GM12801 (cell line): Measurements from ENCODE around the gene TPP2.

Experiments
- TF ChIP-seq, protein P1 (sequence below): IDR thresholded peaks from one replicate; pipeline ENCODE4 v1.5.1; 2011; ENCODE audit warnings: control low read depth; ENCODE audit not compliant: insufficient read length; ENCODE audit errors: extremely low read depth

Gene TPP2

DNA sequence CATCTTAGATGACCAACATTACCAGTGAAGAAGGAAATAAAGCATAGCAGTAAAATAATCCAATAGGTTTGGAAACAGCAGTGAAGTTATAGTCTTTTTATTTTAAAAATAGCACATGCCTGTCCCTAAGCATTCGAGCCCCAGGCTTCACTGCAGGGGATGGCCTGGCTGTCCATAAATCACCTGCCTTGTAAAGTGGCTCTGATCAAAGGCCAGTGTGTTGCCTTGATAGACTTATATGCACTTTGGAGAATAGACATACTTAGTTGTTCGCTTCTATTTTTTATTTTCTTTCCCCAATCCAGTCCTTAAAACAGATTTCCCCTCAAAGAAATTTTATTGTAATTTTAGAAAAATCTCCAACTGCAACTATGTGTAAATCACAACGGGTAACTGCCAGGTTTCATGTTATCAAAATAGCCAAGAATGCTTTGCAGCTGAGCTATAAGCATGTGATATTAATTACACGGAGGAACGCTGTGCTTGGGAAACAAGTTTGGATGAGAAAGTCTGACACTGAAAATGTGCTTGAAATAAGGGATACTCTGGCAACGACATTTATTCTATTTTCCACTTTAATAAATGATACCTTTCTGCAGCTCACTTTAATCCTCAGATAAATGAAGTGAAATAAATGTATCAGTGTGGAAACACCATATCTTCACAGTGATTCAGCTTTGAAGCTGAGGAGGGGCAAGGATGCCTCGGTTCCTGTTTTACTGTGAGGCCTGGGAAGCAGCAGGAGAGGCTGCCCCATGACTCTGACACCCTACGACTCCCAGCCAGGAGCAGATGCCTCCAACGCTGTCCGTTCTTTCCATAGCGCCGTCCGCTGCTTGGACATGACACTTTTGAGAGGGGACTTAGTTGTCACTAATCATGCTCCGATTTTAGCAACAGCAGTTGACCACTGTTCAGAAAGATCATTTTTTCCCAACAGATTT, 103.6 kb downstream of the TPP2 start:
- TF ChIP-seq, protein P1, sequence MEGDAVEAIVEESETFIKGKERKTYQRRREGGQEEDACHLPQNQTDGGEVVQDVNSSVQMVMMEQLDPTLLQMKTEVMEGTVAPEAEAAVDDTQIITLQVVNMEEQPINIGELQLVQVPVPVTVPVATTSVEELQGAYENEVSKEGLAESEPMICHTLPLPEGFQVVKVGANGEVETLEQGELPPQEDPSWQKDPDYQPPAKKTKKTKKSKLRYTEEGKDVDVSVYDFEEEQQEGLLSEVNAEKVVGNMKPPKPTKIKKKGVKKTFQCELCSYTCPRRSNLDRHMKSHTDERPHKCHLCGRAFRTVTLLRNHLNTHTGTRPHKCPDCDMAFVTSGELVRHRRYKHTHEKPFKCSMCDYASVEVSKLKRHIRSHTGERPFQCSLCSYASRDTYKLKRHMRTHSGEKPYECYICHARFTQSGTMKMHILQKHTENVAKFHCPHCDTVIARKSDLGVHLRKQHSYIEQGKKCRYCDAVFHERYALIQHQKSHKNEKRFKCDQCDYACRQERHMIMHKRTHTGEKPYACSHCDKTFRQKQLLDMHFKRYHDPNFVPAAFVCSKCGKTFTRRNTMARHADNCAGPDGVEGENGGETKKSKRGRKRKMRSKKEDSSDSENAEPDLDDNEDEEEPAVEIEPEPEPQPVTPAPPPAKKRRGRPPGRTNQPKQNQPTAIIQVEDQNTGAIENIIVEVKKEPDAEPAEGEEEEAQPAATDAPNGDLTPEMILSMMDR = no peak

DNA sequence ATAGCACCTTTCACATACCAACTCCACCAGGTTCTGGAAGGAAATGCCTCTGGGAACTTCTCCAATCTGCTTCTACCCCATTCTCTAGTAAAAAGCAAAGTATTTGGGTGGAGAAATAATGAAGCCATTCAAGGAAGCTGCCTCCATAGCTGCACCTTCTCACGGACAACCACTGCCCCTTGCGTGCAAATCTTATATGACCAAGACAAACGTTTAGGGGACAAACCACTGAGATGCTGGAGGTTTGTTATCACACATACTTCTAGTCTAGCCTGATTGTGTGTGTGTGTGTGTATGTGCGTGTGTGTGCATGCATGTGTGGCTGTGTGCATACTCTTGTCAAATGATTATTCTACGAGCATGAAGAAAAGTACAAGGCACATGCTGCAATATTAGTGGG, 104.5 kb downstream of the TPP2 start:
- TF ChIP-seq, protein P1 = no peak

DNA sequence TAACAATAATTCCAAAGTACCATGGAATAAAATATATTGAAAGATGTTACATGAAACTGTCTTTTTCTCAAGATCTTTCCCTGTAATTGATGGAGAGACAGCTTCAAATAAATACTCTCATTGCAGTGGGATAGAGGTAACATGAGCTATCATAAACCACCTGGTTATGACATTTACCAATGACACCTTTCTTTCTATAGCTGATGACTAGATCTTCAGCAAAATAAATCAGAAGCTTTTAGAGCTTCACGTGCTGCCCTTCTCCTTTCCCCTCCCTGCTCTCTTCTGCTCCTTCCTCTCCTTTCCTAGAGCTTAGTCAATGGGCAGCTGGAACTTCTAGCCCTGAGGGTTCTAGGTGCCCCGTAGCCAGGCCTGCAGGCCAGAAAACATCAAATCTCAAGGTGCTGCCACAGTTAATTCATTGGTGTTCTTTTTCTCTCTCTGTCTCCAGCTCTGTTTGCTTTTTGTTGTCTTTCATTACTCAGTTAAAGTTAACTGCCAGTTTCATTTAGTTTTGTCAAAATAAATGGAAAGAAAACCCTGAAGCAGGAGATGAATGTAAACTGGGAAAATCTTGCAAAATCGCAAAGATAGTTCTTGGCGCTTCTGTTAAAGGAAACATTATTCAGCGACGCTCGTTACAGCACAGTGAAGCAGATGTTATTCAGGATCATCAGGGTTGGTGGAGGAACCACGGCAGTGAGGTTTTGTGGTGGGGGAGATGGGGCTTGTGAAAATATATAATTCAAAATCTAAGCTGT, 106.4 kb downstream of the TPP2 start:
- TF ChIP-seq, protein P1 = no peak

DNA sequence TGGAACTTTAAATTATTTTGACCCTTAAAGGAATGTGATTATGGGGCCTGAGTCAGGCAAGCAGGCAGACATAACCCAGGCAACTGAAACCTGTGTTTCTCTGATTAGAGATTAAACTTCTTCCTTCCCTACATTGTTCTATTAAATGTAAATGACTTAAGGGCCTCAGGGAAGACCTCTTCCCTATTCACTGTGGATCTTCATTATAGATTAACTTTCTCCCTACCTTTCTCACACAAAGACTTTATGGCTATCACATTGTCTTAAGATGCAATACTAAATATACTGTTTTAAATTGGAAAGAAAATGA, 106.9 kb downstream of the TPP2 start:
- TF ChIP-seq, protein P1 = no peak

DNA sequence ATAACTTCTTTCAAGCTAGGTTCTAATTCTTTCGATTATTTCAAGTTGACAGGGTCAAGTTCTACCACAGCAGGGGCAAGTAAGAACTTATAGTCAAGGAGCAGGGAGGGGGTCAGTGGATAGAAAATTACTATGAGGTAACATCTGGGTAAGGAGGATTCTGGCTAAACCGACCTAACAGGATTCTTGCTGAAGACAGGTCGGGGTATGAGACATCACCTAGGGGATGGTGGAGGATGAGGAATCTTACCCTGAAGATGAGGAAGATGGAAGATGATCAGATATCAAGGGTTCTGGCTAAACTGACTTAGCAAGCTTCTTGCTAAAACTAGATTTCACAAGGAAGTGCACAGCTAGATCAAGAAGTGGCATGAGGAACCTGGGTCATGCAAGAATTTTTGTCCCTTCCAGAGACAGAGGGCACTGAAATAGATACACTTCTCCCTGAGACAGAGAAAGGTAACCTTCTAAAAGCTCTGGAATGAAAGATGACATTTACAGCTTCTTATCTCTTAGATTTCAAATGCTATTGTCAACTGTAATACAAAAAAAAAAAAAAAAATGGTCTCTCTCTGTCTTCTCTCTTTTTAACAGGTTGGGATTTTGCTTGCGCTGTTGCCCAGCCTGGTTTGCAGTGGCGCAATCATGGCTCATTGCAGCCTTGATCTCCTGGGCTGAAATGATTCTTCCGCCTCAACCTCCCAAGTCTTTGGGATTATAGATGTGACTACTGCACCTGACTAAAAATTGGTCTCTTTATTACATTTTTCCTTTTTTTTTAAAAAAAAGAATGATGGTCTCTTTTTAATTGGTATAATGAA, 107.7 kb downstream of the TPP2 start:
- TF ChIP-seq, protein P1 = no peak

DNA sequence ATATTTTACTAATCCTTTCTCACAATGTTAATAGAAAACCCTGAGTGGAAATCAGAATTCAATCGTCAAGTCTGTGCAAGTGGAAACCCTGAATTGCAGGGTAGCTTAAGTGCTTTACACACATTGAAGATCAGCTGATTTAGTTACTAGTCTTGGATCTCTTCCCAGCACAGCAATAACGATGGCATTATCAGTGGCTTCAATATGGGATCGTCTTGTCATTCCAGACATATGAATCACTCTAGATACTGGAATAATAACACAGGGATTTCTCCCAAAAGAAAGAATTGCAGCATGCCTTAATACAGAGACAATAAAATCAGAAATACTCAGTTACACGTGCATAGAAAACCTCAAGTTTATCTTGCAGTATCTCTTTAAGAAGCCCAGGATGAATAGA, 110.7 kb downstream of the TPP2 start:
- TF ChIP-seq, protein P1 = no peak

DNA sequence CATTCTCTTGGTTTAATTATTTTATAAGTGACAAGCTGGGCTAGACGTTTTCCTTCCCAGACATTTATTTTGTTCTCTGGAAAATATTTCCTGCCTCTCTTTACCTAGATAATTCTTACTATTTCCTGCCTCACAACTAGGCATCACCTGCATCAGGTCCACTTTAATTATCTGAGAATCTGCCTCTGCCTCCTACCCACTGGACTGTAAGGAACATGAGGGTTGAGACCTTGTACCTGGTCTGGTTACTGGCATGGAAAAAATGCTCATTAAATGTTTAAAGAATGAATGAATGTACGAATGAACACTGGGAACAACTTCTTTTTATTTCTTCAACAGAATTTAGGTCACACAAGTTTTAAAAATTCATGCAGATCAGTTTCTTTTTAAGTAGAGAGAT, 111.4 kb downstream of the TPP2 start:
- TF ChIP-seq, protein P1 = no peak
